Thyroid gland (tissue), 4 donors: ENCODE data around the gene TREML2. TPM values are rescaled to one million over a fixed set of nuclear protein-coding genes. Genes with fewer than 3 reads are reported as not detected.
"Not testable (repeated sequence)": the region's sequence is repeated elsewhere in the genome, so short reads cannot be mapped to it uniquely, and the experiment has no call there.

ENCODE experiments used
- DNase-seq, 2 donors: peaks; one replicate each; pipeline ENCODE4 v3.0.0-alpha.2; 2019
- H3K27ac ChIP-seq, 3 donors: fragments of 200-600 bp; sonication (generic); 1 replicate in 2 of 3; 2 replicates in 1 of 3; pipeline ENCODE4 v1.5.1; 2016 to 2019; ENCODE audit warnings: mild to moderate bottlenecking in 1 of 3, moderate library complexity in 1 of 3
- H3K27me3 ChIP-seq: fragments of 200-600 bp; sonication (generic); one replicate; pipeline ENCODE4 v1.5.1; 2019
- H3K36me3 ChIP-seq, 2 donors: fragments of 200-600 bp; sonication (generic); one replicate each; pipeline ENCODE4 v1.5.1; 2016 to 2019
- H3K4me1 ChIP-seq, 2 donors: fragments of 200-600 bp; sonication (generic); one replicate each; pipeline ENCODE4 v1.5.1; 2017 to 2019
- H3K4me3 ChIP-seq, 3 donors: fragments of 200-600 bp; sonication (generic); replicated peaks in 1 of 3; 1 replicate in 2 of 3; 2 replicates in 1 of 3; pipeline ENCODE4 v1.5.1; 2016; ENCODE audit warnings: mild to moderate bottlenecking in 1 of 3
- H3K9me3 ChIP-seq: fragments of 200-600 bp; sonication (generic); one replicate; pipeline ENCODE4 v1.5.1; 2017
- CTCF ChIP-seq, 6 experiments: fragments of 200-600 bp in 3 of 6; fragments of 450-650 bp in 3 of 6; sonication (generic) in 3 of 6; IDR thresholded peaks; one replicate each; pipeline ENCODE4 v1.5.1; 2016 to 2019; ENCODE audit warnings: antibody characterized with exemption in 6 of 6, mild to moderate bottlenecking in 2 of 6, inconsistent platforms in 1 of 6, moderate library complexity in 1 of 6
- POLR2A ChIP-seq, 2 donors: fragments of 450-650 bp; IDR thresholded peaks; one replicate each; pipeline ENCODE4 v1.6.1; 2017; ENCODE audit warnings: antibody characterized with exemption in 2 of 2, mild to moderate bottlenecking in 2 of 2, moderate library complexity in 1 of 2
- WGBS, 2 donors: methylation state at CpG; one replicate each; pipeline ENCODE4 v1.1.5; 2017; 5-methylcytosine and 5-hydroxymethylcytosine counted together
- intact Hi-C: fragments of 100-400 bp; cut with DNase I; formaldehyde crosslinking; loops from one replicate; pipeline ENCODE4 v1.15.1; 2023
- total RNA-seq, 4 donors: library from RNA; depleted of rRNA; stranded (reverse); fragments of >200 nt; gene quantifications; one replicate each; pipeline ENCODE4 v1.2.3, GENCODE V29; 2016

TREML2 gene
- total RNA-seq, 4 donors from 2014 or later, result not detected

GRCh38 chr6:41191569-41191968 is 9.4 kb downstream of the TREML2 start:
- H3K36me3 ChIP-seq, result no peaks in the 10 kb centered on the region
- DNase-seq, result no peak
- intact Hi-C loops, result no loop called here
- H3K9me3 ChIP-seq, result no peaks in the 10 kb centered on the region
- H3K27ac ChIP-seq, result no peak overlapping the region
- H3K27me3 ChIP-seq, result no peaks in the 10 kb centered on the region
- no peak overlapping the region for H3K4me3 ChIP-seq
- WGBS, 2 donors, result 12 to 29% methylated on average over 6 of the region's 6 CpGs
- no peaks in the 10 kb centered on the region for H3K4me1 ChIP-seq
- no peak for TF ChIP-seq CTCF (IDR thresholded peaks at IDR 0.05)
- no peak for TF ChIP-seq POLR2A (IDR thresholded peaks at IDR 0.05)

- H3K27ac ChIP-seq, result no peak overlapping the region
- H3K27me3 ChIP-seq, result no peaks in the 10 kb centered on the region
- H3K4me3 ChIP-seq, result no peak overlapping the region
- H3K4me1 ChIP-seq, result no peaks in the 10 kb centered on the region
- TF ChIP-seq CTCF (IDR thresholded peaks at IDR 0.05) (no peak), POLR2A (IDR thresholded peaks at IDR 0.05) (no peak)
- intact Hi-C loops, result no loop called here
- 79 to 96% methylated on average over 3 of the region's 3 CpGs for WGBS, 2 donors
- DNase-seq, result no peak
- no peaks in the 10 kb centered on the region for H3K36me3 ChIP-seq
- H3K9me3 ChIP-seq, result no peaks in the 10 kb centered on the region
Measured at GRCh38 chr6:41190791-41191190, 10.2 kb downstream of the TREML2 start.

GRCh38 chr6:41189967-41190366 is 11.0 kb downstream of the TREML2 start:
- Histone ChIP-seq H3K27ac (no peak overlapping the region), H3K27me3 (no peaks in the 10 kb centered on the region), H3K4me1 (no peaks in the 10 kb centered on the region), H3K4me3 (no peak overlapping the region), H3K36me3 (no peaks in the 10 kb centered on the region), H3K9me3 (no peaks in the 10 kb centered on the region)
- 98% methylated on average over 2 of the region's 2 CpGs for WGBS, 2 donors
- intact Hi-C loops, result no loop called here
- no peak for DNase-seq
- no peak for TF ChIP-seq CTCF (IDR thresholded peaks at IDR 0.05)
- TF ChIP-seq POLR2A (IDR thresholded peaks at IDR 0.05), result no peak

GRCh38 chr6:41189046-41189445 is 11.9 kb downstream of the TREML2 start:
- H3K4me1 ChIP-seq, H3K36me3 ChIP-seq, DNase-seq, H3K27ac ChIP-seq, intact Hi-C loops, H3K4me3 ChIP-seq, H3K27me3 ChIP-seq, H3K9me3 ChIP-seq: not testable (repeated sequence)

GRCh38 chr6:41187924-41188886 is 12.7 kb downstream of the TREML2 start:
- DNase-seq, result no peak
- intact Hi-C loops, result no loop called here
- Histone ChIP-seq H3K4me1 (no peaks in the 10 kb centered on the region), H3K9me3 (no peaks in the 10 kb centered on the region), H3K4me3 (no peak overlapping the region), H3K36me3 (no peaks in the 10 kb centered on the region), H3K27me3 (no peaks in the 10 kb centered on the region), H3K27ac (no peak overlapping the region)
- TF ChIP-seq POLR2A (IDR thresholded peaks at IDR 0.05) (no peak), CTCF (IDR thresholded peaks at IDR 0.05) (no peak)
- WGBS, 2 donors, result 89 to 90% methylated on average over 8 of the region's 8 CpGs
